Activated CD4-positive, alpha-beta memory T cell treated with anti-CD3 and anti-CD28 coated beads for 36 hours (primary cell): ENCODE measurements around the gene ZNF106. TPM values are rescaled to one million over a fixed set of nuclear protein-coding genes. Genes with fewer than 3 reads are reported as not detected.
A peak's percentile ranks its signal among the peaks of the same experiment; 100 is the strongest.

ENCODE experiments used
- CTCF ChIA-PET: fragments of 350-600 bp; sonication (Branson Sonifier 250); formaldehyde crosslinking; loops from one replicate; lab custom pipeline; 2021; ENCODE audit warnings: antibody characterized with exemption, inconsistent platforms; lab: Charles Lee
- POLR2A ChIA-PET: fragments of 350-600 bp; sonication (Branson Sonifier 250); formaldehyde crosslinking; loops from one replicate; lab custom pipeline; 2021; ENCODE audit warnings: antibody characterized with exemption; lab: Charles Lee
- DNase-seq: peaks from one replicate; pipeline ENCODE4 v3.0.0-alpha.2; 2020
- H3K27ac Mint-ChIP-seq: one replicate; pipeline ENCODE4 v1.8.0; 2021; ENCODE audit warnings: mixed read lengths
- H3K27me3 Mint-ChIP-seq: one replicate; pipeline ENCODE4 v1.8.0; 2021; ENCODE audit warnings: mixed read lengths
- H3K36me3 Mint-ChIP-seq: one replicate; pipeline ENCODE4 v1.8.0; 2021; ENCODE audit warnings: mixed read lengths
- H3K4me1 Mint-ChIP-seq: one replicate; pipeline ENCODE4 v1.8.0; 2021; ENCODE audit warnings: low read depth, mixed read lengths
- H3K4me3 Mint-ChIP-seq: one replicate; pipeline ENCODE4 v1.8.0; 2021; ENCODE audit warnings: mild to moderate bottlenecking, mixed read lengths
- H3K9me3 Mint-ChIP-seq: one replicate; pipeline ENCODE4 v1.8.0; 2021; ENCODE audit warnings: mixed read lengths
- intact Hi-C: fragments of 100-400 bp; cut with micrococcal nuclease; formaldehyde crosslinking; loops from one replicate; pipeline ENCODE4 v1.15.1; 2023
- total RNA-seq, 2 experiments: library from RNA; stranded (reverse); gene quantifications; one replicate each; pipeline ENCODE4 v1.2.3, GENCODE V29; 2021

The ZNF106 gene
- total RNA-seq, 2 experiments from 2014 or later: 47.1 to 48.0 TPM

DNA sequence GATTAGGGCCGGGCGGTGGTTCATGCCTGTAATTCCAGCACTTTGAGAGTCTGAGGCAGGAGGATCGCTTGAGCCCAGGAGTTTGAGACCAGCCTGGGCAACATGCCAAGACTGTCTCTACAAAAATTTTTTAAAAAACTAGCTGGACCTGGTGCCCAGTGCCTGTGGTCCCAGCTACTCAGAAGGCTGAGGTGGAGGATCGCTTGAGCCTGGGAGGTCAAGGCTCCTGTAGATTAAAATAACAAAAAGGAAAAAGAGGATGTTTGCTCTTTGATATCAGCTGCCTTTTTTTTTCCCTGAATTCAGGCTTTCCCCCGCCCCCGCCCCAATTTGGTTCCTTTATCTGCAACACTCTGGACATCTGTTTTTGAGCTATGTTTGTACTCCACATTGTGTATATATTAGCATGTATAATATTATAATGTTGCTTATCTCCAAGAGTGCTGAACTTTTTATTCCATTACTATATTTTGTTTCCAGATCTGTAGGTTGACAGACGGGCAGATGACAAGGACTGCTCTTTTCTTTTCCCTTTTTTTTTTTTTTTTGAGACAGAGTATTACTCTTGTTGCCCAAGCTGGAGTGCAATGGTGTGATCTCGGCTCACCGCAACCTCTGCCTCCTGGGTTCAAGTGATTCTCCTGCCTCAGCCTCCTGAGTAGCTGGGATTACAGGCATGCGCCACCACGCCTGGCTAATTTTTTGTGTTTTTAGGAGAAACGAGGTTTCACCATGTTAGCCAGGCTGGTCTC lies 9.1 kb upstream of the ZNF106 start:
- Mint-ChIP-seq H3K36me3 (no peaks in the 10 kb centered on the region), H3K4me1 (peaks cover 48% of the 10 kb centered on the region), H3K4me3 (no peak overlapping the region), H3K27ac (no peak overlapping the region), H3K9me3 (no peaks in the 10 kb centered on the region), H3K27me3 (no peaks in the 10 kb centered on the region)
- ChIA-PET POLR2A (no interaction called here), CTCF (interaction anchor here (0.7 to 1.5 kb wide), 2 partner anchors 9 to 421 kb away, joined by 3 to 4 read pairs; partner anchors contain the start of gene ZNF106)
- intact Hi-C loops: loop anchor here (10.0 kb wide), 1 partner anchor 425 kb away; the partner anchor contains the start of gene TTBK2
- DNase-seq: no peak

DNA sequence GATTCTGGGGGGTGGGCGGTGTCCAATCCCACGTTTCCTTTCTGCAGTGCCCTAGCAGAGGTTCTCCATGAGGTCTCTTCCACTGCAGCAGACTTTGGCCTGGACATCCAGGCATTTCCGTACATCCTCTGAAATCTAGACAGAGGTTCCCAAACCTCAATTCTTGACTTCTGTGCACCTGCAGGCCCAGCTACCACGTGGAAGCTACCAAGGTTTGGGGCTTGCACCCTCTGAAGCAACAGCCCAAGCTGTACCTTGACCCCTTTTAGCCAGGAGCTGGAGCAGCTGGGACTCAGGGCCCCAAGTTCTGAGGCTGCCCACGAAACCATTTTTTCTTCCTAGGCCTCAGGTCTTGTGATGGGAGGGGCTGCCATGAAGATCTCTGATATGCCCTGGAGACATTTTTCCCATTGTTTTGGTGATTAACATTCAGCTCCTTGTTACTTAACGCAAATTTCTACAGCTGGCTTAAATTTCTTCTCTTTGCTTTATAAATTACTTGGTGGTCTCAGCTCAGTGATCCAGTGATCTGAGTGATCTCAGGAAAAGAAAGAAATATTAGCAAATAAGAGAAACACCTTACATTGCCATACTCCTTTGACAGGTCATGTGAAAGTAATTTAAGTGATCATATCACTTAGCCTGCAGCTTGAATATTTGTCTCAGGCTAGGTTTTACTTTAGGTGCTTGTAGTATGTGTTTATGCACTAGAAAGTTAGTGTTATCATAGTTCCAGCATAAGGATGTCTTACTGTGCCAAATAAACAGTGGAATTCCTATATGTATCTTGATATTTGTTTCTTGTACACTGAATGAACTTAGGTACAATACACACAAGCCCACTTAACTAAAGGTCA lies 7.5 kb upstream of the ZNF106 start:
- no peak overlapping the region for H3K4me3 Mint-ChIP-seq
- H3K27ac Mint-ChIP-seq: peak overlapping the region; percentile 26
- no peaks in the 10 kb centered on the region for H3K36me3 Mint-ChIP-seq
- H3K4me1 Mint-ChIP-seq: peaks cover 61% of the 10 kb centered on the region
- intact Hi-C loops: loop anchor here (10.0 kb wide), 1 partner anchor 426 kb away; the partner anchor contains the start of gene TTBK2
- ChIA-PET POLR2A (no interaction called here), CTCF (interaction anchor here (0.6 kb wide), 1 partner anchor 528 kb away, joined by 3 read pairs; no protein-coding TSS in a partner anchor)
- no peak for DNase-seq
- H3K9me3 Mint-ChIP-seq: no peaks in the 10 kb centered on the region
- H3K27me3 Mint-ChIP-seq: no peaks in the 10 kb centered on the region

DNA sequence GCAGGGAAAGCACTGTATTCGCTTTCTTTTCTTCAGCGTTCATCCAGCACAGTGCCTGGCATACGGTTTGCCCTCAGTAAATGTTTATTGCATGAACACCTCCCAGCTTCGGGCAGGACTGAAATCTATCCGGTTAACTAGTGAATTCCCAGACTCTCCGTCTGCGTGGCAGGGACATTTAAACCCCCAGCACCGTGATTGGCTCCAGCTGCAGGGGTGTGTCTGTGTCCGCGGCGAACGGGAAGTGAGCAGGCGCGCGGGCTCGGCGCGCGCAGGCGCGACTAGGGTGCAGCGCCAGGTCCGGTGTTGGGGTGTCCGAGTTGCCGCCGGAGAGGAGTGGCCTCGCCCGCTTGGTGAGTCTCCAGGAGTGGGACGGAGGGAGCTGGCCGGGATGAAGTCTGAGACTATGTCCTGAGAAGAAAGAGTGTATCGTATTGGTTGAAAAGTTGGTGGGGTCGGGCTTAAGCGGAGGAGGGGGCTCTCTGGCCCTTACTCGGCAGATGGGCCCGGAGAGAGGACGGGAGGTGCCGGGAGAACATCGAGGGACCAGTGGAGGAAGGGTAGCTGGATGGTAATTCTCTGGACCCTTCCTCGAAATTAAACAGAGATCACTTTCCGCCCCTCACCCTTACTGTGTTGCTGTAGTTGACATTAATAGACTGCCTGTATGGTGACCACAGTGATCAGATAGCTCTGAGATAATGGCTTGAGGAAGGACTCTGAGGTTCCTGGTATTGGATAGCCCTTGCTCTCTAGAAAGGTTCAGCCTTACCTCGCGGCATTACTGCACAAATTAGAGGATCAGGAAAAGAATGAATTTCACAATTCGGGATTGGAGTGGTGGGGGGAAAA lies 4.6 kb upstream of the ZNF106 start, which contains the start of gene SNAP23:
Gene SNAP23 (plus strand): TSS at position 274 of the 852 bp plus-strand sequence. CDS start 16,213 bp downstream, outside the sequence.
- Mint-ChIP-seq H3K4me1 (peaks cover 67% of the 10 kb centered on the region), H3K36me3 (peaks cover 4% of the 10 kb centered on the region), H3K27me3 (no peaks in the 10 kb centered on the region), H3K27ac (peak within 1 kb of the TSS; percentile 88), H3K4me3 (peak within 1 kb of the TSS; percentile 95), H3K9me3 (no peaks in the 10 kb centered on the region)
- intact Hi-C loops: loop anchor here (10.0 kb wide), 1 partner anchor 429 kb away; the partner anchor contains the start of gene TTBK2
- peak; percentile 91 for DNase-seq
- ChIA-PET CTCF (interaction anchor here (0.7 to 1.6 kb wide), 4 partner anchors 9 to 1931 kb away, joined by 3 to 5 read pairs (median 3); partner anchors contain the start of gene CCDC32), POLR2A (interaction anchor here (0.6 to 2.6 kb wide), 3 partner anchors 53 to 224 kb away, joined by 3 to 10 read pairs (median 3); partner anchors contain the start of genes GANC, HAUS2, LRRC57 and TMEM87A)

DNA sequence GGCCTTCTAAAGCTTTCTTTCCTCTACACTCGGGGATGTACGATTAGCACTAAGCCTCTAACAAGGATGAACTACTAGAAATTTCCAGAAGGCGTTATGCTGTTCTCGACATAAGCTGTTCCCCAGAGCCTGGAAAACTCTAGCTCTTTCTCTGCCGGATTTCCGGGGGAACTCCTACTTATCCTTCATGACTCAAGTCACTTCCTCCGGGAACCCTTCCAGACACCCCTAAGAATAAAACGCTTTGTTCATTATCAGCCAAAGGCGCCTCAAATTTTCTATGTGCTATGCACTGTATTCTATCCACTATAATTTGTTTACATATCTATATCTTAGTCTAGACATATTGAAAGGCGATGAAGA lies 4.0 kb upstream of the ZNF106 start:
- CTCF ChIA-PET: interaction anchor here (1.1 to 1.6 kb wide), 3 partner anchors 8 to 34 kb away, joined by 3 to 5 read pairs (median 3); no protein-coding TSS in a partner anchor
- DNase-seq: peak; percentile 38
- Mint-ChIP-seq H3K4me3 (peak overlapping the region; percentile 95), H3K9me3 (no peaks in the 10 kb centered on the region), H3K27me3 (no peaks in the 10 kb centered on the region), H3K4me1 (peaks cover 66% of the 10 kb centered on the region), H3K36me3 (peaks cover 6% of the 10 kb centered on the region), H3K27ac (peak overlapping the region; percentile 88)
- POLR2A ChIA-PET: interaction anchor here (2.6 kb wide), 1 partner anchor 54 kb away, joined by 10 read pairs; the partner anchor contains the start of genes HAUS2 and LRRC57
- intact Hi-C loops: loop anchor here (5.0 to 10.0 kb wide), 2 partner anchors 223 to 430 kb away; partner anchors contain the start of genes GANC, TMEM87A and TTBK2

DNA sequence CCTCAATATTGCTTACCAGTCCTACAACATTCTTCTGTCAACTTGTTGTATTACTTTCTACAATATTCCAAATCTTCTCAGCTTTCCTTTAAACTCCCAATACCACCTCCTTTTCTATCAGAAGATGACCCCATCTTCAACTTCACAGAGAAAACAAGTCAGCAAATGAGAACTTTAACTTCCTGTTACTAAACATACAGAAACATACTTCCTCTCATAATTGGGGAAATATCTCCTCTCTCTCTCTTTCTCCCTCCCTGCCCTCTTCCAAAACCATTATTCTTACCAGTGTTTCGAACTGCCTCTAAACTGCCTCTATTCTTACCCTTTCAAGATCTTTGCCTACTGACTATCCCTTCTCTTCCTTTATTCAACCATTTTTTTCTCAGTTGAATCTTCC lies 2.7 kb upstream of the ZNF106 start:
- no peaks in the 10 kb centered on the region for H3K9me3 Mint-ChIP-seq
- CTCF ChIA-PET: interaction anchor here (0.9 to 1.6 kb wide), 2 partner anchors 21 to 88 kb away, joined by 3 to 5 read pairs; no protein-coding TSS in a partner anchor
- no peak overlapping the region for H3K4me3 Mint-ChIP-seq
- H3K27ac Mint-ChIP-seq: peak overlapping the region; percentile 8
- POLR2A ChIA-PET: interaction anchor here (2.6 kb wide), 1 partner anchor 55 kb away, joined by 10 read pairs; the partner anchor contains the start of genes HAUS2 and LRRC57
- intact Hi-C loops: loop anchor here (5.0 to 10.0 kb wide), 2 partner anchors 221 to 431 kb away; partner anchors contain the start of genes GANC, TMEM87A and TTBK2
- H3K36me3 Mint-ChIP-seq: peaks cover 6% of the 10 kb centered on the region
- H3K4me1 Mint-ChIP-seq: peaks cover 64% of the 10 kb centered on the region
- DNase-seq: no peak
- no peaks in the 10 kb centered on the region for H3K27me3 Mint-ChIP-seq

DNA sequence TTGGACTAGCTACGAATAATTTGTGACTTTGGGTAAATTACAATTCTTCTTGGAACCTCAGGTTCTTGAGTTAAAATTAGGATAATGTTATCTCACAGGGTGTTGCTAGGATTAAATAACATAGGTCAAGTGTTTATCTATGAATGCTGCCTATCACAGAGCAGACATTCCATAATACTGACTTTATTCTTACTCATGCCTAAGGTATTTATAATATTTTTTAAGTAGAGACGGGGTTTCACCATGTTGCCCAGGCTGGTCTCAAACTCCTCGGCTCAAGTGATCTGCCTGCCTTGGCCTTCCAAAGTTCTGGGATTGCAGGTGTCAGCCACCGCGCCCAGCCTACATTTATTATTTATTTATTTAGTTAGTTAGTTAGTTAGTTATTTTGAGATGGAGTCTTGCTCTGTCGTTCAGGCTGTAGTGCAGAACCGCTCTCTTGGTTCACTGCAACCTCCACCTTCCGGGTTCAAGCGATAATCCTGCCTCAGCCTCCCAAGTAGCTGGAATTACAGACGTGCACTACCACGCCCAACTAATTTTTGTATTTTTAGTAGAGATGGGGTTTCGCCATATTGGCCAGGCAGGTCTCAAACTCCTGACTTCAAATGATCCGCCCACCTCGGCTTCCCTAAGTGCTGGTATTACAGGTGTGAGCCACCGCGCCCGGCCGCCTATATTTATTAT lies 741 bp upstream of the ZNF106 start:
- H3K27me3 Mint-ChIP-seq: no peaks in the 10 kb centered on the region
- H3K36me3 Mint-ChIP-seq: peaks cover 8% of the 10 kb centered on the region
- no peaks in the 10 kb centered on the region for H3K9me3 Mint-ChIP-seq
- DNase-seq: no peak
- H3K4me3 Mint-ChIP-seq: peak overlapping the region; percentile 91
- H3K27ac Mint-ChIP-seq: peak overlapping the region; percentile 98
- intact Hi-C loops: loop anchor here (2.0 to 10.0 kb wide), 3 partner anchors 57 to 433 kb away; partner anchors contain the start of genes GANC, HAUS2, LRRC57 and TMEM87A
- POLR2A ChIA-PET: interaction anchor here (1.2 to 2.0 kb wide), 3 partner anchors 55 to 84 kb away, joined by 3 to 5 read pairs (median 4); partner anchors contain the start of genes HAUS2, LRRC57 and STARD9
- H3K4me1 Mint-ChIP-seq: peaks cover 58% of the 10 kb centered on the region
- CTCF ChIA-PET: interaction anchor here (1.0 kb wide), 1 partner anchor 8 kb away, joined by 4 read pairs; no protein-coding TSS in a partner anchor

DNA sequence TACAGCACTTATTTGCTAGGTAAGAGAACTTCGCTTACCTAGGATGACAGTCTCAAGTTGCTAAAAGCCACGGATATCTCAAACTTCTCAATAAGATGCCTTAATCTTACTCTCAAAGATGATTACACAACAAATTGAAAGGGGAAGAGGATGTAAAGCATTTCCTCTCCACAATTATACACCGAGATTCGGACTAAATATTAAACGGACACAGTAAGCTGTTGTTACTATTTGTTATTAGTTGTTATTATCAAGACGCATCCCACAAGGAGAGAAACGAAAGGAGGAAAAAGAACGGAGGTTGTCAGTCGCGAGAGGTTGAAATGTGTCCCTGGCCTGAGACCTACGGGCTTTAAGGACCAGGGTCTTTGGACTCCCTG lies 660 bp downstream of the ZNF106 start:
- Mint-ChIP-seq H3K9me3 (no peaks in the 10 kb centered on the region), H3K4me1 (peaks cover 46% of the 10 kb centered on the region), H3K4me3 (peak overlapping the region; percentile 91), H3K36me3 (peaks cover 10% of the 10 kb centered on the region), H3K27ac (peak overlapping the region; percentile 98), H3K27me3 (no peaks in the 10 kb centered on the region)
- ChIA-PET CTCF (no interaction called here), POLR2A (interaction anchor here (0.8 to 2.0 kb wide), 5 partner anchors 15 to 85 kb away, joined by 3 to 5 read pairs (median 3); partner anchors contain the start of genes HAUS2, LRRC57 and STARD9)
- intact Hi-C loops: loop anchor here (2.0 to 10.0 kb wide), 3 partner anchors 59 to 435 kb away; partner anchors contain the start of genes GANC, HAUS2, LRRC57 and TMEM87A
- no peak for DNase-seq

DNA sequence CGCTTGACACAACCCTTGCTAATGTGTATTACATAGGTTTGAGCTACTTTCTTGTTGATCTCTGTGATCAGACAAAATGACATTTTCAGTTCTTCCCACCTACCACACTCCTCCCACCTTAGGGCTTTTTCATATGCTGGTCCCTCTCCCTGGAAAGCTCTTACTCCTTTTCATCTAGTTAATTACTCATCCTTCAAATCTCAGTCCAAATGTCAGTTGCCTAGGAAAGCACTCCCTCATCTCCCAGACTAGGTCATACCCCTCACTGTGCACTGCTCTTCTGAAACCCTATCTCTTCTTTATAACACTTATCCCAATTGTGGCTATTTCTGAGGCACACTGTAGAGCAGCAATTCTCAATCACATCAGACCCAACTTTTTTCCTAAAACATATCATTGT lies 7.3 kb downstream of the ZNF106 start:
- Mint-ChIP-seq H3K4me3 (no peak overlapping the region), H3K27me3 (no peaks in the 10 kb centered on the region), H3K4me1 (peaks cover 20% of the 10 kb centered on the region), H3K9me3 (peaks cover 2% of the 10 kb centered on the region), H3K27ac (no peak overlapping the region), H3K36me3 (peaks cover 13% of the 10 kb centered on the region)
- DNase-seq: no peak
- ChIA-PET POLR2A (no interaction called here), CTCF (interaction anchor here (2.6 kb wide), 1 partner anchor 12 kb away, joined by 8 read pairs; no protein-coding TSS in a partner anchor)
- intact Hi-C loops: no loop called here

DNA sequence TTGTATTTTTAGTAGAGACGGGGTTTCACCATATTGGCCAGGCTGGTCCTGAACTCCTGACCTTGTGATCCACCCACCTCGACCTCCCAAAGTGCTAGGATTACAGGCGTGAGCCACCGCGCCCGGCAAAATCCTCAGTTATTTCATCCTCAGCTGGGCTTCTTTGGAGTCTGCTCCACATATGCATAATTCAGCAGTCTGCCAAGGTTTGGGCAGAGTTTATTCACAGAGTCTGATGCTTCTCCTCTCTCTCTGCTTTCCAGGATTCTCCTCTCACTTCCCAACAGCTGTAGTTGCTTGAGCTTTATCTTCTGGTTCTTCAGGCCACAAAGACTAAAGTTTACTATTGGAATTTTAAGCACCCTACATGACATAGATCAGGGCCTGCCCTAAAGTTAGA lies 8.2 kb downstream of the ZNF106 start:
- Mint-ChIP-seq H3K36me3 (peaks cover 13% of the 10 kb centered on the region), H3K27me3 (no peaks in the 10 kb centered on the region), H3K9me3 (peaks cover 2% of the 10 kb centered on the region), H3K4me3 (no peak overlapping the region), H3K4me1 (peaks cover 14% of the 10 kb centered on the region), H3K27ac (no peak overlapping the region)
- ChIA-PET POLR2A (no interaction called here), CTCF (interaction anchor here (2.6 kb wide), 1 partner anchor 11 kb away, joined by 8 read pairs; no protein-coding TSS in a partner anchor)
- no peak for DNase-seq
- intact Hi-C loops: no loop called here

DNA sequence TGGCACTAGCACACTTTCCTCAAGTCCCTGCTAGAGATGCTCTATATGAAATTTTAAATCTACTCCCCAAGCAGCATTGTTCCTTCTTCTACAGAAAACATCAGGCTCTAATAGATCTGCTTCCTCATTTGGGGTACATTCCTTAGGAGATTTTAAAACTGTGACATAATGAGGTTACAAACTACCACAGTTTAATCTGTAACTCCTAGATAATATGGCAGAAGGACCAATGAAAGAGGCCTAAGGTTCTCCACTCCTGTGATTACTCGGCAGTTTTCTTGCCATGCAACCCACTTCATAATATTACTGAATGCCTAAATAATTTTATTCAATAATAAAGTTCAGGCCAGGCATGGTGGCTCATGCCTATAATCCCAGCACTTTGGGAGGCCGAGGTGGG lies 16.1 kb downstream of the ZNF106 start:
- intact Hi-C loops: no loop called here
- no peak for DNase-seq
- no peak overlapping the region for H3K27ac Mint-ChIP-seq
- H3K4me3 Mint-ChIP-seq: no peak overlapping the region
- ChIA-PET CTCF (no interaction called here), POLR2A (no interaction called here)
- peaks cover 3% of the 10 kb centered on the region for H3K36me3 Mint-ChIP-seq
- H3K27me3 Mint-ChIP-seq: no peaks in the 10 kb centered on the region
- no peaks in the 10 kb centered on the region for H3K9me3 Mint-ChIP-seq
- peaks cover 11% of the 10 kb centered on the region for H3K4me1 Mint-ChIP-seq
